ENCODE measurements around the gene THSD4.
"Not testable (repeated sequence)": the region's sequence is repeated elsewhere in the genome, so short reads cannot be mapped to it uniquely, and the experiment has no call there.

Gene THSD4

GRCh38 chr15:71151081-71151480, 35.8 kb downstream of the THSD4 start:
- no peak for DNase-seq

- DNase-seq = no peak
Measured at GRCh38 chr15:71152542-71152941, 37.3 kb downstream of the THSD4 start.

- DNase-seq = no peak
Measured at GRCh38 chr15:71153823-71154524, 38.7 kb downstream of the THSD4 start.

GRCh38 chr15:71154607-71155200, 39.4 kb downstream of the THSD4 start:
- no peak for DNase-seq

- no peak for DNase-seq
Measured at GRCh38 chr15:71155534-71155933, 40.3 kb downstream of the THSD4 start.

GRCh38 chr15:71160976-71161375, 45.7 kb downstream of the THSD4 start:
- no peak for DNase-seq

GRCh38 chr15:71162309-71162708, 47.0 kb downstream of the THSD4 start:
- DNase-seq = no peak

- not testable (repeated sequence) for DNase-seq
Measured at GRCh38 chr15:71164606-71165005, 49.3 kb downstream of the THSD4 start.

- no peak for DNase-seq
Measured at GRCh38 chr15:71167445-71168165, 52.3 kb downstream of the THSD4 start.

- no peak for DNase-seq
Measured at GRCh38 chr15:71168166-71168834, 53.0 kb downstream of the THSD4 start.

GRCh38 chr15:71170163-71170562, 54.9 kb downstream of the THSD4 start:
- no peak for DNase-seq

- no peak for DNase-seq
Measured at GRCh38 chr15:71171195-71171594, 55.9 kb downstream of the THSD4 start.

- DNase-seq = not testable (repeated sequence)
Measured at GRCh38 chr15:71174360-71174759, 59.1 kb downstream of the THSD4 start.

- DNase-seq = no peak
Measured at GRCh38 chr15:71180986-71181853, 65.9 kb downstream of the THSD4 start.

- DNase-seq = no peak
Measured at GRCh38 chr15:71182522-71182921, 67.3 kb downstream of the THSD4 start.

GRCh38 chr15:71183063-71183462, 67.8 kb downstream of the THSD4 start:
- no peak for DNase-seq

- DNase-seq = no peak
Measured at GRCh38 chr15:71185706-71186105, 70.4 kb downstream of the THSD4 start.

GRCh38 chr15:71186267-71186666, 71.0 kb downstream of the THSD4 start:
- no peak for DNase-seq

- no peak for DNase-seq
Measured at GRCh38 chr15:71187078-71187477, 71.8 kb downstream of the THSD4 start.

- DNase-seq = no peak
Measured at GRCh38 chr15:71187526-71187925, 72.3 kb downstream of the THSD4 start.

- no peak for DNase-seq
Measured at GRCh38 chr15:71189718-71190117, 74.4 kb downstream of the THSD4 start.

- DNase-seq = no peak
Measured at GRCh38 chr15:71191296-71191695, 76.0 kb downstream of the THSD4 start.

Measured in T-helper 9 cell (primary cell).